NAMALWA (cell line): ENCODE data around the gene TSPO.

ENCODE experiments used
- DNase-seq: peaks from one replicate; pipeline ENCODE4 v3.0.0-alpha.2; 2015; ENCODE audit warnings: low spot score

The TSPO gene

GRCh38 chr22:43159484-43160178 is 8.3 kb downstream of the TSPO start:
- no peak for DNase-seq

GRCh38 chr22:43160497-43161126 is 9.3 kb downstream of the TSPO start:
- no peak for DNase-seq

GRCh38 chr22:43162412-43163150 is 11.2 kb downstream of the TSPO start:
- no peak for DNase-seq

- DNase-seq = no peak
Measured at GRCh38 chr22:43163241-43163795, 12.0 kb downstream of the TSPO start.

- DNase-seq = no peak
Measured at GRCh38 chr22:43164636-43165035, 13.3 kb downstream of the TSPO start.

GRCh38 chr22:43166132-43166930 is 15.0 kb downstream of the TSPO start:
- DNase-seq = no peak

- no peak for DNase-seq
Measured at GRCh38 chr22:43167001-43167589, 15.7 kb downstream of the TSPO start.

GRCh38 chr22:43168471-43169309 is 17.3 kb downstream of the TSPO start:
- DNase-seq = no peak

GRCh38 chr22:43169310-43170130 is 18.2 kb downstream of the TSPO start:
- no peak for DNase-seq

- no peak for DNase-seq
Measured at GRCh38 chr22:43170131-43170480, 18.7 kb downstream of the TSPO start.

GRCh38 chr22:43171019-43171491 is 19.7 kb downstream of the TSPO start:
- DNase-seq = no peak

- no peak for DNase-seq
Measured at GRCh38 chr22:43171607-43172006, 20.2 kb downstream of the TSPO start.

GRCh38 chr22:43172191-43172590 is 20.8 kb downstream of the TSPO start:
- DNase-seq = no peak

- no peak for DNase-seq
Measured at GRCh38 chr22:43173566-43173965, 22.2 kb downstream of the TSPO start.

GRCh38 chr22:43173976-43174720 is 22.8 kb downstream of the TSPO start:
- no peak for DNase-seq

- no peak for DNase-seq
Measured at GRCh38 chr22:43174941-43175531, 23.7 kb downstream of the TSPO start.

- DNase-seq = no peak
Measured at GRCh38 chr22:43176090-43176489, 24.7 kb downstream of the TSPO start.

GRCh38 chr22:43177479-43177878 is 26.1 kb downstream of the TSPO start:
- DNase-seq = no peak
